ENCODE measurements around the gene ZMYND11.
"Not testable (repeated sequence)": the region's sequence is repeated elsewhere in the genome, so short reads cannot be mapped to it uniquely, and the experiment has no call there.

Gene ZMYND11

GRCh38 chr10:241966-242643, 106.8 kb downstream of the ZMYND11 start:
- no peak for TF ChIP-seq CTCF (IDR thresholded peaks at IDR 0.05; ENCODE audit: low read depth, low read length)
- no peak overlapping the region for H3K4me3 ChIP-seq (ENCODE audit: low read depth, low read length)

- no peak for TF ChIP-seq CTCF (IDR thresholded peaks at IDR 0.05; ENCODE audit: low read depth, low read length)
- no peak overlapping the region for H3K4me3 ChIP-seq (ENCODE audit: low read depth, low read length)
These were observed 109.0 kb downstream of the ZMYND11 start for GRCh38 chr10:244227-244626.

GRCh38 chr10:246431-246830, 111.2 kb downstream of the ZMYND11 start:
- no peak for TF ChIP-seq CTCF (IDR thresholded peaks at IDR 0.05; ENCODE audit: low read depth, low read length)
- H3K4me3 ChIP-seq (ENCODE audit: low read depth, low read length): no peak overlapping the region

- no peak overlapping the region for H3K4me3 ChIP-seq (ENCODE audit: low read depth, low read length)
- no peak for TF ChIP-seq CTCF (IDR thresholded peaks at IDR 0.05; ENCODE audit: low read depth, low read length)
These were observed 112.2 kb downstream of the ZMYND11 start for GRCh38 chr10:247480-247879.

- no peak for TF ChIP-seq CTCF (IDR thresholded peaks at IDR 0.05; ENCODE audit: low read depth, low read length)
- no peak overlapping the region for H3K4me3 ChIP-seq (ENCODE audit: low read depth, low read length)
These were observed 113.1 kb downstream of the ZMYND11 start for GRCh38 chr10:248307-248706.

GRCh38 chr10:251982-252582, 116.8 kb downstream of the ZMYND11 start:
- H3K4me3 ChIP-seq (ENCODE audit: low read depth, low read length): no peak overlapping the region
- TF ChIP-seq CTCF (IDR thresholded peaks at IDR 0.05; ENCODE audit: low read depth, low read length): no peak

GRCh38 chr10:260819-261429, 125.7 kb downstream of the ZMYND11 start:
- TF ChIP-seq CTCF (IDR thresholded peaks at IDR 0.05; ENCODE audit: low read depth, low read length): no peak
- no peak overlapping the region for H3K4me3 ChIP-seq (ENCODE audit: low read depth, low read length)

- not testable (repeated sequence) for H3K4me3 ChIP-seq (ENCODE audit: low read depth, low read length)
These were observed 129.2 kb downstream of the ZMYND11 start for GRCh38 chr10:264160-265073.

- H3K4me3 ChIP-seq (ENCODE audit: low read depth, low read length): not testable (repeated sequence)
These were observed 129.8 kb downstream of the ZMYND11 start for GRCh38 chr10:265074-265440.

Measured in WI38 (cell line).